ENCODE results near the gene UBE2M. TPM values are rescaled to one million over a fixed set of nuclear protein-coding genes. Genes with fewer than 3 reads are reported as not detected.

UBE2M gene
- total and polyA plus RNA-seq, 4 donors: 25.9 to 60.7 (median 55.7) TPM

- Histone ChIP-seq H3K27me3 (ENCODE audit: control insufficient read depth in 3 of 3, insufficient read depth in 3 of 3, low read length in 2 of 3) (no peaks in the 10 kb centered on the region), H3K4me3 (peak overlapping the region; percentile 19), H3K36me3 (ENCODE audit: control insufficient read depth in 4 of 4, insufficient read depth in 4 of 4, low read length in 4 of 4) (peaks cover 0 to 19% (median 18%) of the 10 kb centered on the region in 4 donors), H3K9me3 (ENCODE audit: control insufficient read depth in 4 of 4, insufficient read depth in 3 of 4, low read length in 3 of 4) (no peaks in the 10 kb centered on the region), H3K4me1 (ENCODE audit: control insufficient read depth in 5 of 5, insufficient read depth in 5 of 5, low read length in 5 of 5) (peaks cover 0 to 19% (median 11%) of the 10 kb centered on the region in 5 donors), H3K27ac (ENCODE audit: low read depth in 1 of 2, low read length in 1 of 2) (peak overlapping the region; percentile 71 to 96), H3K9ac (ENCODE audit: insufficient read depth in 1 of 2, low read length in 2 of 2) (peak overlapping the region; percentile 65 to 86)
- WGBS, 2 donors: 33 to 36% methylated on average over 23 to 24 of the region's 24 CpGs
- TF ChIP-seq, protein P1, sequence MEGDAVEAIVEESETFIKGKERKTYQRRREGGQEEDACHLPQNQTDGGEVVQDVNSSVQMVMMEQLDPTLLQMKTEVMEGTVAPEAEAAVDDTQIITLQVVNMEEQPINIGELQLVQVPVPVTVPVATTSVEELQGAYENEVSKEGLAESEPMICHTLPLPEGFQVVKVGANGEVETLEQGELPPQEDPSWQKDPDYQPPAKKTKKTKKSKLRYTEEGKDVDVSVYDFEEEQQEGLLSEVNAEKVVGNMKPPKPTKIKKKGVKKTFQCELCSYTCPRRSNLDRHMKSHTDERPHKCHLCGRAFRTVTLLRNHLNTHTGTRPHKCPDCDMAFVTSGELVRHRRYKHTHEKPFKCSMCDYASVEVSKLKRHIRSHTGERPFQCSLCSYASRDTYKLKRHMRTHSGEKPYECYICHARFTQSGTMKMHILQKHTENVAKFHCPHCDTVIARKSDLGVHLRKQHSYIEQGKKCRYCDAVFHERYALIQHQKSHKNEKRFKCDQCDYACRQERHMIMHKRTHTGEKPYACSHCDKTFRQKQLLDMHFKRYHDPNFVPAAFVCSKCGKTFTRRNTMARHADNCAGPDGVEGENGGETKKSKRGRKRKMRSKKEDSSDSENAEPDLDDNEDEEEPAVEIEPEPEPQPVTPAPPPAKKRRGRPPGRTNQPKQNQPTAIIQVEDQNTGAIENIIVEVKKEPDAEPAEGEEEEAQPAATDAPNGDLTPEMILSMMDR (IDR thresholded peaks at IDR 0.05; ENCODE audit: control extremely low read depth, extremely low read depth): no peak
- ATAC-seq (ENCODE audit: insufficient read depth, low FRiP score) (no peak), DNase-seq (no peak)
Observed at GRCh38 chr19:58572026-58572817, 13.8 kb upstream of the UBE2M start.

- Histone ChIP-seq H3K36me3 (ENCODE audit: control insufficient read depth in 4 of 4, insufficient read depth in 4 of 4, low read length in 4 of 4) (peaks cover 0 to 22% (median 19%) of the 10 kb centered on the region in 4 donors), H3K27ac (ENCODE audit: low read depth in 1 of 2, low read length in 1 of 2) (no peak overlapping the region), H3K9ac (ENCODE audit: insufficient read depth in 1 of 2, low read length in 2 of 2) (no peak overlapping the region), H3K9me3 (ENCODE audit: control insufficient read depth in 4 of 4, insufficient read depth in 3 of 4, low read length in 3 of 4) (no peaks in the 10 kb centered on the region), H3K4me1 (ENCODE audit: control insufficient read depth in 5 of 5, insufficient read depth in 5 of 5, low read length in 5 of 5) (peaks cover 0 to 19% (median 11%) of the 10 kb centered on the region in 5 donors), H3K4me3 (no peak overlapping the region), H3K27me3 (ENCODE audit: control insufficient read depth in 3 of 3, insufficient read depth in 3 of 3, low read length in 2 of 3) (no peaks in the 10 kb centered on the region)
- WGBS, 2 donors: 97% methylated on average over 8 of the region's 8 CpGs
- ATAC-seq (ENCODE audit: insufficient read depth, low FRiP score): no peak
- TF ChIP-seq, protein P1 (IDR thresholded peaks at IDR 0.05; ENCODE audit: control extremely low read depth, extremely low read depth): no peak
- no peak for DNase-seq
Observed at GRCh38 chr19:58571575-58571947, 13.2 kb upstream of the UBE2M start.

DNA sequence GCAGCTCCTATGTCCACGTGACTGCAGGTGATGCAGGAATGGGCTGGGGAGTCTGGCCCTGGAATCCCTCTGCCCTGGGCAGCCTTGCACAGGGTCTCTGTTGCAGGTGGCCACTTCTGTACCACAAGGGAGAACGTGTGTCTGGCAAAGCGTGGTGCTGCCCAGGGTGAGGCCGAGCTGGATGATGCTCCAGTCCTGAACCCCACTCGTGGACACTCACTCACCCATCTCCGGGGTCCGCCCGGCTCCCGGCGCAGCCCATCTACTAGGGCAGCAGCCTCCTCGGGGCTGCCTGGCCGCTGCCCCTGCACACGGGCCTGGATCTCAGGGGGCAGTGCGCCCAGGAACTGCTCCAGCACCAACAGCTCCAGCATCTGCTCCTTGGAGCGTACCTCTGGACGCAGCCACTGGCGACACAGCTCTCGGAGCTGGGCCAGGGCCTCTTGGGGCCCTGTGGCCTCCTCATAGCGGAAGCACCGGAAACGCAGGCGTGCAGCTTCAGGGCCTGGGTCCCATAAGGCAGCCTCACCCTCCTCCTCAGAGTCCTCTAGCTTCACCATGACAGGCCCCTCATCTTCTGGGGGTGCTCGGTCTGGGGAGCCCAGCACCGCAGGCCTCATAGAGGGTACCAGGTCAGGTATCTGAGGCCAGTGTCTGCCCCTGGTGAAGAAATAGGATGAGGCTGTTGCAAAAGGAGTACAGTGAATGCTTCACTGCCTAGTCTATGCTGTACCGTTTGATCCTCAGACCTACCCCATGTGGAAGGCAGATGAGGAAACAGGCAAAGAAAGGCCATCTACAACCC, 12.6 kb upstream of the UBE2M start:
- peaks cover 0 to 22% (median 19%) of the 10 kb centered on the region in 4 donors for H3K36me3 ChIP-seq (ENCODE audit: control insufficient read depth in 4 of 4, insufficient read depth in 4 of 4, low read length in 4 of 4)
- ATAC-seq (ENCODE audit: insufficient read depth, low FRiP score) (no peak), DNase-seq (no peak)
- H3K9me3 ChIP-seq (ENCODE audit: control insufficient read depth in 4 of 4, insufficient read depth in 3 of 4, low read length in 3 of 4): no peaks in the 10 kb centered on the region
- no peak overlapping the region for H3K9ac ChIP-seq (ENCODE audit: insufficient read depth in 1 of 2, low read length in 2 of 2)
- H3K4me1 ChIP-seq (ENCODE audit: control insufficient read depth in 5 of 5, insufficient read depth in 5 of 5, low read length in 5 of 5): peaks cover 0 to 18% (median 11%) of the 10 kb centered on the region in 5 donors
- H3K4me3 ChIP-seq: no peak overlapping the region
- TF ChIP-seq, protein P1 (IDR thresholded peaks at IDR 0.05; ENCODE audit: control extremely low read depth, extremely low read depth): no peak
- no peaks in the 10 kb centered on the region for H3K27me3 ChIP-seq (ENCODE audit: control insufficient read depth in 3 of 3, insufficient read depth in 3 of 3, low read length in 2 of 3)
- WGBS, 2 donors: 89 to 92% methylated on average over 24 to 25 of the region's 25 CpGs
- no peak overlapping the region for H3K27ac ChIP-seq (ENCODE audit: low read depth in 1 of 2, low read length in 1 of 2)

All from lung (tissue), 12 donors.